Bronchial epithelial cell (primary cell): Measurements from ENCODE around the gene TRIM52. TPM values are rescaled to one million over a fixed set of nuclear protein-coding genes. Genes with fewer than 3 reads are reported as not detected.

ENCODE experiments used
- DNase-seq: peaks from one replicate; pipeline ENCODE4 v3.0.0-alpha.2; 2010; ENCODE audit warnings: low read depth
- FAIRE-seq: peaks from 2 replicates; lab custom pipeline; 2011; peaks lifted over from hg19 to GRCh38; lab: Jason Lieb, UNC
- H3K27me3 ChIP-seq: 2 replicates; pipeline ENCODE4 v1.5.1; 2011; ENCODE audit warnings: low read length; ENCODE audit not compliant: control insufficient read depth, insufficient read depth
- H3K36me3 ChIP-seq: 2 replicates; pipeline ENCODE4 v1.5.1; 2011; ENCODE audit warnings: low read length; ENCODE audit not compliant: control insufficient read depth, insufficient read depth
- H3K4me3 ChIP-seq: 2 replicates; pipeline ENCODE4 v1.5.1; 2011; ENCODE audit warnings: mild to moderate bottlenecking, low read depth, low read length, control low read depth
- total RNA-seq: library from RNA; depleted of rRNA; stranded (reverse); fragments of >200 nt; gene quantifications from 2 replicates; pipeline ENCODE4 v1.2.1, GENCODE V29; 2014
- TF ChIP-seq, protein P1 (sequence below): IDR thresholded peaks from 2 replicates; pipeline ENCODE4 v1.5.1; 2011; ENCODE audit warnings: mild to moderate bottlenecking, moderate library complexity, low read length, control low read depth, inconsistent platforms; ENCODE audit not compliant: insufficient read depth, severe bottlenecking

Gene TRIM52
- total RNA-seq, 1 donor from 2014 or later, result 1.3 TPM

DNA sequence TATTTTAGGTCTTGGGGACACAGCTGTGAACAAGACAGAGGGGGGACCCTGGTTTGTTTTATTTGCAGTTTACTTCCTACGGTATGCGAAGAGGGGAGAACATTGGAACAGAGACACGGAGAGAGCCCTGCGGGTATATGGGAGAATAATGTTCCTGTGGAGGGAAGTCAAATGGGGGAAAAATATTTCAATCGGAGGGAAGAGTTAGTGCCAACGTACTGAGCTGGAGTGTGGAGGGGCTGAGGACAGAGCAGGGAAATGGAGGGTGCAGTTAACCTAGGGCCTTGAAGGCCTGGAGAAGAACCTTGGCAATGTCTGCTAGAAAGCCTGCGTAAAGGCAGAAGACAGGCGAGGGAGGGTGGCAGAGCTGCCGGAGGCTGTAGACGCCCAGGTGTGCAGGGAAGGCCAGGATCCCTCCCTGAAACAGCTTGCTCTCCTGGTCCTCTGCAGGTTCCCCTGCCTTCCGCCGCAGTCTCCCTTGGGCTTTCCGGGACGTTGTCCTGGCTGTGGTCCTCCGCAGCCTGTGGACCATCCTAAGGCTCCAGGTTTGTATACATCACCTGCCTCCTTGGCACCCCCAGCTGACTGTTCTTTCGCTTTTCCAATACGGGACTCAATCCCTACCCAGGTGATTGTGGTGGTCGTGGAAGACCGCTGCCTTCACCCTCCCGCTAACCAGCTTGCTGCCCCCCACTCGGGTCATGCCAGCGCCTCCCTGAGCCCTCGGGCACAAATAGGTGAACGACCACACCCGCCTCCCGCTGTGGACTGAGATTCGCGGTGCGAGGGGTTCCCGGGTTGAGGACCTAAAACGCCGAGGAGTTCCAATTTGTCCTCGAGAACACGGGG lies 15.3 kb downstream of the TRIM52 start:
- DNase-seq (no peak), FAIRE-seq (no peak)
- Histone ChIP-seq H3K27me3 (no peaks in the 10 kb centered on the region), H3K36me3 (peaks cover 12% of the 10 kb centered on the region), H3K4me3 (peak overlapping the region; percentile 71)
- TF ChIP-seq, protein P1, sequence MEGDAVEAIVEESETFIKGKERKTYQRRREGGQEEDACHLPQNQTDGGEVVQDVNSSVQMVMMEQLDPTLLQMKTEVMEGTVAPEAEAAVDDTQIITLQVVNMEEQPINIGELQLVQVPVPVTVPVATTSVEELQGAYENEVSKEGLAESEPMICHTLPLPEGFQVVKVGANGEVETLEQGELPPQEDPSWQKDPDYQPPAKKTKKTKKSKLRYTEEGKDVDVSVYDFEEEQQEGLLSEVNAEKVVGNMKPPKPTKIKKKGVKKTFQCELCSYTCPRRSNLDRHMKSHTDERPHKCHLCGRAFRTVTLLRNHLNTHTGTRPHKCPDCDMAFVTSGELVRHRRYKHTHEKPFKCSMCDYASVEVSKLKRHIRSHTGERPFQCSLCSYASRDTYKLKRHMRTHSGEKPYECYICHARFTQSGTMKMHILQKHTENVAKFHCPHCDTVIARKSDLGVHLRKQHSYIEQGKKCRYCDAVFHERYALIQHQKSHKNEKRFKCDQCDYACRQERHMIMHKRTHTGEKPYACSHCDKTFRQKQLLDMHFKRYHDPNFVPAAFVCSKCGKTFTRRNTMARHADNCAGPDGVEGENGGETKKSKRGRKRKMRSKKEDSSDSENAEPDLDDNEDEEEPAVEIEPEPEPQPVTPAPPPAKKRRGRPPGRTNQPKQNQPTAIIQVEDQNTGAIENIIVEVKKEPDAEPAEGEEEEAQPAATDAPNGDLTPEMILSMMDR, result no peak

DNA sequence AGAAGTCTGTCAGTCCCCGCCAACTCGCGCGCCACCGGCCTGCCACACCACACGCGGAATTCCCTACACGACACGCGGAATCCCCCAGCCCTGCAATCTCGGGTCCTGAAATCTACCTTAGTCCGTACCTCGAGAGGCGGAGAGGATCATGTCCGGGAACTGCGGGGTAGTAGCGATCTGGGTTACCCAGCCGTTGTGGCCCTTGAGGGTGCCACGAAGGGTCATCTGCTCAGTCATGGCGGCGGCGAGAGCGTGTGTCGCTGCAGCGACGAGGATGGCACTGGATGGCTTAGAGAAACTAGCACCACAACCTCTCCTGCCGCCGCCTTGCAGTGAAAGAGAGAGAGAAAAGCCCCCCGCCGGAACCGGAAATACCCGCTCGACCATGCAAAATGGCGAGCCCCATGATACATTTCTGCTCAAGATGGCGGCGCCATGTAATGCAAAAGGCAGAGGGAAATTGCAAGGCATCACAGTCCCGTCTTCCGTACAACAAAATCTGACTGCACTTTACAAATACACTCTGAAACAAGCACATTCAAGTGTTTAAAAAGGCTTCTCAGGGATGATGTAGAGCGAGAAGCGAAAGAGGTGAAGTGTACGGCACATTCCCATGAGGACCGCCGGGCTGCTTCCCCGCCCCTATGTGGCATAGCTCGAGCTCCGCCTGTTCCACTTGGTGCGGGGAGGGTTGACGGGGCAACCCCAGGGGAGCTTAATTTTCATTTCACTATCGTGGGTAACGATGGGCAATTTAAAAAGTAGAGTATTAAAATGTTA lies 17.2 kb downstream of the TRIM52 start, which contains the start of gene RACK1:
Gene RACK1 (minus strand): TSS at position 343 of the 780 bp plus-strand sequence. CDS start 106 bp downstream, at position 237.
- DNase-seq (peak; percentile 72), FAIRE-seq (no peak)
- TF ChIP-seq, protein P1, result no peak
- no peaks in the 10 kb centered on the region for H3K27me3 ChIP-seq
- peak within 1 kb of the TSS; percentile 93 for H3K4me3 ChIP-seq
- H3K36me3 ChIP-seq, result peaks cover 22% of the 10 kb centered on the region

DNA sequence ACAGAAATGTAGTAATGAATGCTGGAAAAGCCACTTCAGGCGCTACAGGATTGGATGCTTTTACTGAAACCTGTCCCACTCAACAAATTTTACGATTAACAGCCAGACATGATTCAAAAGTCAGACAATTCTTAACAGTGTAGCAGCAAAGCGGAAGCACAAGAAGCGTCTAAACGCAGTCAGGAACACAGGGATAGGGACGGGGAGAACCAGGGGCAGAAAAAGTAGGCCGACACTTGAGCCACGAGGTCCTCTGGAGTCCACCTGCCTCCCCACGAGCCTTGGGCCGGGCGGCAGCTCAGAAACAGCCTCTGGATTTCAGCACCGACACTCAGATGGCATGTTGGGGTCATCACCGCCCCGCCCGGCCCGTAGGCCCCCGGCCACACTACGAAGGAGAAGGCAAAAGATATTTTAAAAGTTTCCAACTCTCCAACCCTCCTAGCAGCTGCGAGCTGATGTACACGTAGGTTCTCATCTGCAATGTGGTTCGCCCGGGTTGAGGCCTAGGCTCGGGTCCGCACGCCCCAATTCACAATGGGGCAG lies 17.9 kb downstream of the TRIM52 start:
- Histone ChIP-seq H3K36me3 (peaks cover 25% of the 10 kb centered on the region), H3K27me3 (no peaks in the 10 kb centered on the region), H3K4me3 (peak overlapping the region; percentile 93)
- TF ChIP-seq, protein P1, result no peak
- FAIRE-seq, result no peak
- DNase-seq, result no peak

DNA sequence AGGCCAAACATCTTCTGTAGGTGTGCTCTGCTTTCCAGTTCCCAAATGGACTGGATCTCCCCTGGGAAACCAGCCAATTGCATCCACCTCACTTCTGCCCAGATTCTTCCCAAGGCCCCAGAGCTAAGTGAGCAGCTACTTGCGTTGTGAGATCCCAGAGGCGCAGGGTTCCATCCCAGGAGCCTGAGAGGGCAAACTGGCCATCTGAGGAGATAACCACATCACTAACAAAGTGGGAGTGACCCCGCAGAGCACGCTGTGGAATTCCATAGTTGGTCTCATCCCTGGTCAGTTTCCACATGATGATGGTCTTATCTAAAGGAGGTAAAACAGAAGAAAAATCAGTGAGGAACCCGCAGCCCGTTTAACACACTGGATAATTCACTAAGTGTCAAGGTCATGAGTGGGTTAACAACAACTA lies 18.9 kb downstream of the TRIM52 start:
- peak overlapping the region; percentile 93 for H3K4me3 ChIP-seq
- H3K27me3 ChIP-seq, result no peaks in the 10 kb centered on the region
- H3K36me3 ChIP-seq, result peaks cover 33% of the 10 kb centered on the region
- TF ChIP-seq, protein P1, result no peak
- FAIRE-seq, result no peak
- no peak for DNase-seq

DNA sequence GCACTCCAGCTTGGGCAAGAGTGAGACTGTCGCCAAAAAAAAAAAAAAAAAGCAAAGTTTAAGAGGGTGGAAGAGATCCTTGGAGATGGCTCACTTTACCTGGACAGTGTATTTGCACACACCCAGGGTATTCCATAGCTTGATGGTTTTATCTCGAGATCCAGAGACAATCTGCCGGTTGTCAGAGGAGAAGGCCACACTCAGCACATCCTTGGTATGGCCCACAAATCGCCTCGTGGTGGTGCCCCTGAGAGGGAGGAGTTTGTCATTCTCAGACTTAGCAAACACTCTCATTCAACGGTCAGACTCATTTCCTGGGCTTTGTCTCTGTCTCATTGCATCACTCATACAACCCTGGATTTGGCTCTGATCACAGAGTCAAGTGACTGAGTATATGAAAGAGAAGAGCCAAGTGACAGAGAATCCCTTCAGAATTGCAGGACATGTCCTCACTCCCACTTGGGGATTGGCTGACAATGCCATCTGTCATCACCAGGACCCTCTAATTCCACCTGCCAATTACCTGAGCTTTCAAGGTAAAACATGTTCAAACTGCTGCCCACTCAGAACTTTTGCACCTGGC lies 19.5 kb downstream of the TRIM52 start:
- TF ChIP-seq, protein P1, result peak; percentile 12
- DNase-seq (peak; percentile 95), FAIRE-seq (no peak)
- peak overlapping the region; percentile 93 for H3K4me3 ChIP-seq
- H3K27me3 ChIP-seq, result no peaks in the 10 kb centered on the region
- H3K36me3 ChIP-seq, result peaks cover 38% of the 10 kb centered on the region
